Activated CD8-positive, alpha-beta memory T cell treated with anti-CD3 and anti-CD28 coated beads for 4 hours (primary cell): Measurements from ENCODE around the gene ASTN2.

Experiments
- DNase-seq, 2 donors: peaks; one replicate each; pipeline ENCODE4 v3.0.0-alpha.2; 2020; ENCODE audit warnings: low read depth in 2 of 2

The ASTN2 gene

DNA sequence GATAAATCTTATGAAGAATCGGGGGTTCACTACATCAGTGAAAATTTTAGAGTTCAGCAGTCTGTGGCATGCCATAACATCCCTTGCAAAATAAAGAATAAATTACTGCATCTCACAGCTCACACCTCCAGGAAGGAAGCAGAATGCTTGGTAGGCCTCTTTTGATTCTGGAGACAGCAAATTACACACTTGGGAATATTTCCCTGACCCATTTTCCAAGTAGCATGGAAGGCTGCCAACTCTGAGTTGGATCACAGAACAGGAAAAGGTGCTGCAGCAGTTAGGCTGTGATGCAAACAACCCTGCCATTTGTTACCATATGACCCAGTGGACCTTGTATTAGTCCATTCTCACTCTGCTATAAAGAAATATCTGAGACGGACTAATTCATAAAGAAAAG is 293.5 kb downstream of the ASTN2 start:
- DNase-seq: no peak

GRCh38 chr9:117120061-117120460 is 294.8 kb downstream of the ASTN2 start:
- DNase-seq: no peak

DNA sequence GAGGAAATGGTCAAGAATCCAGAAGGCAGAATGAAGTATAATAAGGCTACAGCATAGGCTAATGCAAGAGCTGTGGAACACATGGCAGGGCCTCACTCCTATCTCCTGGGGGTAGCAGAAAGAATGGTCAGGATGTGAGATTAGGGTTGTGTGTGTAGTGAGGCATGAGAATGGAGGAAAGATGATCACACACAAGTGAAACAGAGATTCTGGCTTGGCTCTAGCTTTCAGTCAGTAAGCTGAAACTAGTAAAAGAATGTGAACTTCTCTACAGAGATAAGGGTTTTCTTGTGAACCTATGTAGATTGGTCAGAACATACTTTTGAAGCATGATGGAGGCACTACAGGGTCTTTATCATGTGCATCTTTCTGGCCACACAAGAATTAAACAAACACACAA is 298.8 kb downstream of the ASTN2 start:
- no peak for DNase-seq

- no peak for DNase-seq
These were observed 300.1 kb downstream of the ASTN2 start for GRCh38 chr9:117114768-117115167.

- DNase-seq: no peak
These were observed 310.0 kb downstream of the ASTN2 start for GRCh38 chr9:117104716-117105495.

DNA sequence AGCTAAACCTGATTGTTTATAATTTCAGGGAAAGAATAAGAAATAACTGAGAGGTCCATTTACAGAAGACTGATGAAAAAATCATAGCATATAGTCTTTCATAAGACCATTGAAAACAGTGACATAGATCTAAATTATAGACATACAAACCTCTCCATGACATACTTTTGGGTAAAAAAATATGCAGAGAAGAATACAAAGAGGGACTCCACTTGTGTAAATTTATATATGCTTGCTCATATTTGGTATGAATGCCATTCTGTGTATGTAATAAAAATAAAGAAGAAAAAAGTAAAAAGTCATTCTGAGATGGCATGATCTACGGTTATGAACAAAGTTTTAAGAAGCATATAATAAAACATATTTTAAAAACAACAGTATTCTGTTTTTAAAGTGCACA is 310.7 kb downstream of the ASTN2 start:
- DNase-seq: no peak

DNA sequence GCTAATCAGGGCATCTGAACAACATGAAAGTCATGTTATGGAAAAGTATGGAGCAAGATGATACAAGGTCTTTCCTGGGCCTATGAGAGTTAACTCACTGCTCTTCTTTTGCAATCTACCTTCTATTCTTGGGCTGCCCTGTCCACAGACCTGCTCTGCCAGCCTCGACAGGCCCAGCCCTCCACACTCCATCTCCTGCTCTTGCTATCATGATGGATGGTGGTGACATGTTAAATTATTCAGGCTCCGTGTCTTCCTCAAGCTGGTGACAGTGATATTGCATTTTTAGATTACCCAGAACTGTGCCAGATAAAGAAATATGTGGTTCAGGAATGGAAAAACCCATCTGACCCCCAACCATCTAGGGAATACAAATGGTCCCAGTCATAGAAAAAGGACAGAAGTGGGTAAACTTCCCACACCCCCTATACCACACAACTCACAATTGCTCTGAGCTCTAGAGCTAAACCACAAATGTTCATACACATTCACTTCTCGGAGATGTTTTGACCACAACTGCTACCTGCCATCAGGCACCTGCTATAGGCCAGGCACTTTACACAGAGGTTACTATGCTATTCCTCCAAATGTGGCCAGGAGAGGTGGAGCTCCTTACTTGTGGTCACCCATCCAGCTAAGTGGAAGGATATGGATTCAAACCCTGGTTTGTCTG is 311.3 kb downstream of the ASTN2 start:
- no peak for DNase-seq

DNA sequence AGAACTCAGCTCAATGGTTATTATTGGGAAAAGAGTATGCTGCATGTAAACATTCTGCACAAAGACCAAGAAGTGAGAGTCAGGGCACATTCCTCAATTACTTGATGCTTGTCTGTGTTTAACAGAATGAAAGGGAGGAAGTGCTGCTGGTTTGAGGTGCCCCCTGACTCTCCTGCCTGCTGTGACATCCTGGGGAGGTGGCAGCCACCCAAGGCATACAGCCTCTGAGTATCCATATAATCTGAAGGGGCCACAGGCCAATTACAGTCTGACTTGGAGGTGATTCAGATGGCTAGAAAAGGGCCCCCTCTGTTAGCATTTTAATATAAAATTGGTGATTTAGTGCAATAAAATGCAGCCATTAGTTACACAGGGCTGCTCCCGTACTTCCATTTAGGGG is 313.8 kb downstream of the ASTN2 start:
- no peak for DNase-seq

DNA sequence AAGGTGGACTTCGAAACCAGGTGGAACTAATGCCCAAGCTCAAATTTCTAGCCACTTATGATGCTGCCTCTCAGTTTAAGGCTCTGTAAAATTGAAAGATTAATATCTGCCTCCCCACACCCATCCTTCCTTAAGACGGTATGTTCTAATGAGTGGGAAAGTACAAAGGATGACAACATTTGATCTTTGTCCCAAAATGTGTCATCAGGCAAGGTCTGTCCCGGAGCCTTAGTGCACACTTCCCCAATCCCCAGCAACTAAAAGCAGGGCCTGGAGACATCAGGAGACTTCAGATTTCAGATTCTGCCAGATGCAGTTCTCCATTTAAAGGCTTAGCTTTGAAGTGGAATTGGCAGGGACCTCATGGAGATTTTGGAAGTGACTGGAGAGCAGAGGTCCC is 316.5 kb downstream of the ASTN2 start:
- no peak for DNase-seq

GRCh38 chr9:117097761-117098160 is 317.1 kb downstream of the ASTN2 start:
- no peak for DNase-seq

GRCh38 chr9:117096138-117096537 is 318.7 kb downstream of the ASTN2 start:
- no peak for DNase-seq

- DNase-seq: no peak
These were observed 319.8 kb downstream of the ASTN2 start for GRCh38 chr9:117095081-117095480.

DNA sequence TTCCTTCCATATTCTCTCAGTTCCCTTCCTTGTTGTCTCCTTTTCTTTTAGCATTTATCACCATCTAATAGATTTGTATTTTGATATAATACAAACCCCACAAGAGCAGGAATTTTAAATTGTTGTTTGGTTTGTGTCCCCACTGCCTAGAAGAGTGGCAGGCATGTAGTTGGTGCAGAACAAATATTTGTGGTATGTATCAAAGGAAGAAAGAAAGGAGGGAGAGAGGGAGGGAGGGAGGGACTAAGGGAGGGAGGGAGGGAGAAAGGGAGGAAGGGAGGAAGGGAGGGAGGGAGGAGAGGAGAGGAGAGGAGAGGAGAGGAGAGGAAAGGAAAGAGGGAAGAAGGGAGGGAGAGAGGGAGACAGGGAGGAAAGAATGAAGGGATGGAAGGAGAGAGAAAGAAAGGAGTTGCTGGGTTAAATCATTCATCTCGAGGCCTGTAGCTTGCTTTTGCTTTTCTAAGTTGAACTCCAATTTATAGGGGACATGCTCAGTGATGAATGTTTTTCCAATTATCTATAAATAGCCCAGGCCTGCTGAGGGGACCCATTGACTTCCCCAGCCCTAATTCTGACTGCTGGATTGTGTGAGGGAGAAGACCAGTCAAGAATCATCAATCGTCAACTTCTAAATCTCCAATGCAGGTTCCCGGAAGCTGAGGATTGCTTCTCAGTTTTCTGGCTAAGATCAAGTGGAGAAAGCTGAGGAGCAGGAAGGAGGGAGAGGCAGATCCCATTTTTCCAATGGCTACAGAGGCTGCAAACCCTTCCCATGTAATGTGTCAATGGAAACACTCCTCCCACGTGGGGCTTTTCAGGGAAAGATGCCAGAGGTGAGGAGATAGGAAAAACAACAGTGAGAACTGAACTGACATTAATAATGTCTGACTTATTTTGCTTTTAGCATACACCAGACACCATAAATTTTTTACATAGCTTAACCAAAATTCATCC is 320.7 kb downstream of the ASTN2 start:
- DNase-seq: no peak

DNA sequence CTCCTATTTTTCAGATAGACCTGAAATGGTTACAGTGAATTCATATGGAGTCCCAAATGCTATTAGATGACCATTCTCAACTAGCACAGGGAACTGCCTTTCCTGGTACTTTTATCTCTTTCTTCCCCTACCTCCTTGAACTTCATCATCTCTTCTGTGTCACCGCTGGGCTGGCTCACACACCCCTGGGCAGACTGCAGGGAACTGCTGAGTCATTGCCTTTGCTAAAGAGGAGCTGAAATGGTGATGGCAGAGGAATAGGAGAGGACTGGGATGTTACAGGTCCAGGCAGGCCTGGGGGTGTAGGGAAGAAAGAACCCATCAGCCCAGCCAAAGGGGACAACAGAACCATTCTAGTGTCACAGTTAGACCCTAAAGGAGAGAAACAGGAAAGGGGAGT is 322.3 kb downstream of the ASTN2 start:
- DNase-seq: no peak

DNA sequence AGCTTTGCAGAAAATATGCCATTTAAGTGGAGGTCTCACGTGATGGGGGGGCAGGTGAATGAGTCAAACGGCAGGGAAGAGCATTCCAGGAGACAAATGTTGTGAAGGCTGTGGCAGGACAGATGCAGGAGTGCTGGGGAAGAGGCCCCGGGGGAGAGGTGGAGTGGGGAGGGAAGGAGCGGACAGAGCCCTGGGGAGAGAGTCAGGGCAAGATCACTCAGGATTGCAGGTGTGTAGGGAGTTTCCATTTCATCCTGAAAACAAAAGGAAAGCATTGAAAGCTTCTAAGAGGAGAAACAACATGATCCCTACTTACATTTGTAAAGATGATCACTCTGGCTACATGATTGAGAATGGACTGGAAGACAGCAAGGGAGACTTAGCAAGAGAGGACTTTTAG is 323.3 kb downstream of the ASTN2 start:
- DNase-seq: no peak

DNA sequence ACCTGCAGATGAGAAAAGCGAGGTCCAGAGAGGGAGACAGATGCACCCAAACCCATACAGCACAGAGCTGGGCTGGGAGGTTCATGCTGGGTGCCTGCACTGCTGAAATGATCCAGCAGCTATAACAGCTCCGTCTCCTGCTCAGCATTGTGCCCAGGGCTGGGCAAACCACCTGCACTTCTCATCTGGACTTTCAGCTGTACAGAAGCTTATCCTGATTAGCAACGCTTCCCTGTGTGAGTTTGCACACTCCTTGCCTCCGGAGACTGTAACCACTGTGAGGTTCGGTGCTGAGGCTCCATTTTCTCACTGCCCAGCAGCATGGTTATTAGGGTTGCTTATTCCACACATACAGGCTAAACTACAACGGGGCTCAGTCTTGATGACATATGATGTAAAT is 326.1 kb downstream of the ASTN2 start:
- DNase-seq: no peak

GRCh38 chr9:117088140-117088539 is 326.7 kb downstream of the ASTN2 start:
- no peak for DNase-seq

DNA sequence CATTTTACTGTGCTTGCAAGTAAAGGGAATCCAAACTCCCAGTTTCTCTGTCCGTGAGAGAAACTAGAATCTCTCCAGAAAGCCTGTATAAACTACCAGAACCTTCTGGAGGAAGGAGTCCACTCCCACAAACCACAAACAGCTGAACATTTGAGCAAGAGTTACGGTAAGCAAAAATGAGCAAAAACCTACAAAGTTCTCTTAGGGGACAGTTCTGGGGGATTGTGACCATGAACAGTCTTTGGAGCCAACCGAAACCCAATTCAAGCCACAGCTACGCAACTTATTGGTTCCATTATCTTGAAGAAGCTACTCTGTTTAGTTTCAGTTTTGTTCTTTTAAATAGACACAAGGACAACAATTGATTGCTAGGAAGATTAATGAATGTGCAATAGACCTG is 330.6 kb downstream of the ASTN2 start:
- DNase-seq: no peak

DNA sequence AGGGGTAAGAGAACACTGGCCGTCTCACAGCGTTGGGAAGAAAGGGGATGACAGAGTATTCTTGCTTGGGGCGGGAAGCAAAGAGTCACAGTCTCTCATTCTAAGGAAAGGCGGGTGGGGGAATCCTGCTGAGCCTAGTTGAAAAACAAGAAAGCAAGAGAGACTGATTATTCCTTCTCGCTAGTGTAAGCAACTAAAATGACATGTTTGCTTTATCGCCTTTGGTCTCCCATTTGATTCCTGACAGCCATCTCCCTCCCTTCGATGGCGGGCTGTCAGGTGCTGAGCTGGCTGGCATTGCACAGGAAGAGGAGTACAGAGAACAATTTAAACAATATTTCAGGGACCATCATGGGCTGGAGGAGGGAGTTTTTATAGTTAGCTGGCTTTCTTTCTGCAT is 331.3 kb downstream of the ASTN2 start:
- no peak for DNase-seq

GRCh38 chr9:117081641-117082317 is 333.1 kb downstream of the ASTN2 start:
- no peak for DNase-seq

DNA sequence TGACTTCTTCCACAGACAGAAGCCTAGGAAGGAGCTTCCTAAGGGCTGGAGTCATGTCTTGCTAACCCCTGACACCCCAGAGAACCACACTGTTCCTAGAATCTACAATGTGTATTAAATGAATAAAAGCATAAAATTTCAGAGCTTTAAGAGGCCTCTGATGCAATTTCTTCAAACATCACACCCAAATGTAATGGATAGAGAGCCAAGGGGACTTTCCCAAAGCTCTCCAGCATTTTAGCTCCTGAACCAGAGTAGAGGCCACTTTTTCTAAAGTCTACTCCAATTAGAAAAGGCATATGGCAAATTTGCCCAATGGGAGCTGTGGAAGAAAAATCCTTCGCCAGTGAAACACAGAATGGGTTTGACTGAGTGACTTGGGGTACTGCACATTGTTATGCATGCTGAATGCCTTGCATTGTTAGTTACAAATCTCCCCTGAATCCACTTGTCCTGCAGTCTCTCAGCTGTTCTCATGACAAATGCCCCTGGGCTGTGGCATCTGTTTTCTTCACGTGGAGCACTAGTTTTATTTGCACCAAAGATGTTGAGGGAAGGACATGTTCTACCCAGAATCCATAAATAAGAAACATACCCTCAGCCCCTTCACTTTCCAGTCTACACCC is 334.0 kb downstream of the ASTN2 start:
- DNase-seq: no peak
